IMR-90 (cell line): ENCODE results near the gene FARS2. TPM values are rescaled to one million over a fixed set of nuclear protein-coding genes. Genes with fewer than 3 reads are reported as not detected.
A peak's percentile ranks its signal among the peaks of the same experiment; 100 is the strongest.

Experiments
- ATAC-seq: fragments of 200-7000 bp; cut with Tn5 transposase; 2 replicates; pipeline ENCODE4 v1.9.1; 2020; ENCODE audit warnings: low read depth, mild to moderate bottlenecking, moderate library complexity
- BruUV-seq: library from RNA; stranded (reverse); fragments of 400-500 nt; replicated peaks from 2 replicates; lab custom pipeline; 2021; lab: Mats Ljungman, UMichigan
- CTCF ChIA-PET: fragments of 300-600 bp; formaldehyde crosslinking; extraction: SDS; loops from one replicate; lab custom pipeline; 2021; ENCODE audit warnings: antibody characterized with exemption; lab: Yijun Ruan, JAX
- POLR2A ChIA-PET: fragments of 300-600 bp; sonication (Branson Sonifier 250); formaldehyde crosslinking; loops from one replicate; lab custom pipeline; 2022; ENCODE audit warnings: antibody characterized with exemption; ENCODE audit not compliant: unreplicated experiment; lab: Charles Lee
- DNase-seq: peaks from one replicate; pipeline ENCODE4 v3.0.0; 2013
- H2AFZ ChIP-seq: replicated peaks from 2 replicates; pipeline ENCODE3; 2013; ENCODE audit warnings: low read length, mild to moderate bottlenecking; ENCODE audit not compliant: poor library complexity
- H2AK5ac ChIP-seq: 2 replicates; pipeline ENCODE4 v1.6.1; 2013; ENCODE audit warnings: low read depth, low read length, inconsistent platforms
- H2AK9ac ChIP-seq: replicated peaks from 2 replicates; pipeline ENCODE3; 2013; ENCODE audit warnings: mild to moderate bottlenecking, low read depth, low read length, moderate library complexity; ENCODE audit not compliant: poor library complexity
- H2BK120ac ChIP-seq: 2 replicates; pipeline ENCODE4 v1.6.1; 2013; ENCODE audit warnings: low read depth, low read length, inconsistent platforms
- H2BK15ac ChIP-seq: 3 replicates; pipeline ENCODE4 v1.6.1; 2013; ENCODE audit warnings: low read depth, low read length, inconsistent platforms
- H2BK20ac ChIP-seq: 2 replicates; pipeline ENCODE4 v1.6.1; 2013; ENCODE audit warnings: low read depth, mild to moderate bottlenecking, inconsistent platforms, low read length, moderate library complexity
- H2BK5ac ChIP-seq: 2 replicates; pipeline ENCODE4 v1.6.1; 2013; ENCODE audit warnings: mild to moderate bottlenecking, low read depth, low read length, inconsistent platforms; ENCODE audit not compliant: poor library complexity, severe bottlenecking
- H3K14ac ChIP-seq: replicated peaks from 2 replicates; pipeline ENCODE4 v1.6.1; 2013; ENCODE audit warnings: low read depth, low read length, inconsistent platforms
- H3K18ac ChIP-seq: 2 replicates; pipeline ENCODE4 v1.6.1; 2013; ENCODE audit warnings: low read depth, low read length, control low read depth
- H3K23ac ChIP-seq: 2 replicates; pipeline ENCODE4 v1.6.1; 2013; ENCODE audit warnings: low read depth, low read length, inconsistent platforms
- H3K27ac ChIP-seq: 2 replicates; pipeline ENCODE4 v1.5.1; 2013; ENCODE audit warnings: mild to moderate bottlenecking, control low read depth, low read length; ENCODE audit not compliant: insufficient read depth
- H3K27me3 ChIP-seq: 2 replicates; pipeline ENCODE4 v1.6.1; 2013; ENCODE audit warnings: low read length; ENCODE audit not compliant: control insufficient read depth, insufficient read depth
- H3K36me3 ChIP-seq: 2 replicates; pipeline ENCODE4 v1.6.1; 2013; ENCODE audit warnings: low read length, mixed read lengths; ENCODE audit not compliant: control insufficient read depth, insufficient read depth
- H3K4ac ChIP-seq: 2 replicates; pipeline ENCODE4 v1.6.1; 2013; ENCODE audit warnings: low read depth, low read length, inconsistent platforms
- H3K4me1 ChIP-seq: 2 replicates; pipeline ENCODE4 v1.6.1; 2013; ENCODE audit warnings: low read length, mixed read lengths; ENCODE audit not compliant: control insufficient read depth, insufficient read depth
- H3K4me2 ChIP-seq: 2 replicates; pipeline ENCODE4 v1.6.1; 2013; ENCODE audit warnings: low read depth, mild to moderate bottlenecking, control low read depth, low read length, moderate library complexity
- H3K4me3 ChIP-seq: 2 replicates; pipeline ENCODE4 v1.5.1; 2013; ENCODE audit warnings: low read depth, mild to moderate bottlenecking, control low read depth, low read length, moderate library complexity; ENCODE audit not compliant: insufficient read depth
- H3K56ac ChIP-seq: 2 replicates; pipeline ENCODE4 v1.6.1; 2013; ENCODE audit warnings: low read length, inconsistent platforms; ENCODE audit not compliant: insufficient read depth; ENCODE audit errors: extremely low read depth
- H3K79me1 ChIP-seq, 2 experiments: 2 replicates each; pipeline ENCODE4 v1.6.1; 2013; ENCODE audit warnings: low read length in 2 of 2, inconsistent platforms in 1 of 2, low read depth in 1 of 2
- H3K9ac ChIP-seq: 2 replicates; pipeline ENCODE4 v1.6.1; 2013; ENCODE audit warnings: low read depth, low read length, control low read depth
- H3K9me1 ChIP-seq: 2 replicates; pipeline ENCODE4 v1.6.1; 2013; ENCODE audit warnings: low read length, inconsistent platforms; ENCODE audit not compliant: insufficient read depth
- H3K9me3 ChIP-seq: 2 replicates; pipeline ENCODE4 v1.6.1; 2013; ENCODE audit warnings: low read length; ENCODE audit not compliant: control insufficient read depth, insufficient read depth
- H4K20me1 ChIP-seq: 2 replicates; pipeline ENCODE4 v1.6.1; 2013; ENCODE audit warnings: low read length, inconsistent platforms; ENCODE audit not compliant: insufficient read depth
- H4K5ac ChIP-seq: 2 replicates; pipeline ENCODE4 v1.6.1; 2013; ENCODE audit warnings: mild to moderate bottlenecking, low read depth, low read length, control low read depth
- H4K8ac ChIP-seq, 2 experiments: 2 replicates each; pipeline ENCODE4 v1.6.1; 2013; ENCODE audit warnings: low read depth in 2 of 2, low read length in 2 of 2, control low read depth in 1 of 2, inconsistent platforms in 1 of 2
- H4K91ac ChIP-seq: 2 replicates; pipeline ENCODE4 v1.6.1; 2013; ENCODE audit warnings: low read depth, low read length, inconsistent platforms; ENCODE audit not compliant: insufficient read depth
- MAFK ChIP-seq: IDR thresholded peaks from 2 replicates; pipeline ENCODE4 v1.6.1; 2012; ENCODE audit warnings: low read depth, low read length, improper control_type of control experiment
- RFX5 ChIP-seq: IDR thresholded peaks from 2 replicates; pipeline ENCODE4 v1.8.0; 2012; ENCODE audit warnings: low read depth, mild to moderate bottlenecking, low read length, moderate library complexity
- WGBS, 2 experiments: methylation state at CpG; one replicate each; pipeline versions ENCODE4 v1.1.5 to v1.1.7; 2013; ENCODE audit warnings: missing lambda C conversion rate in 2 of 2; ENCODE audit not compliant: insufficient read length in 1 of 2; ENCODE audit errors: extremely low coverage in 2 of 2; 5-methylcytosine and 5-hydroxymethylcytosine counted together
- dilution Hi-C: fragments of 300-500 bp; cut with HindIII; formaldehyde crosslinking; loops from one replicate; pipeline ENCODE4 v1.14.3; 2018; ENCODE audit warnings: low sequenced_read_pairs; ENCODE audit not compliant: unreplicated experiment
- in situ Hi-C: fragments of 300-500 bp; cut with MboI; formaldehyde crosslinking; loops from 3 replicates; pipeline ENCODE4 v1.14.3; 2019; ENCODE audit warnings: low sequenced_read_pairs, inconsistent platforms, mixed read lengths
- intact Hi-C: fragments of 100-400 bp; cut with micrococcal nuclease; formaldehyde crosslinking; loops from 2 replicates; pipeline ENCODE4 v1.10.0; 2022
- polyA plus RNA-seq, 3 experiments: library from polyadenylated mRNA; depleted of rRNA; stranded (reverse); fragments of >200 nt; gene quantifications; 2 replicates each; pipeline ENCODE4 v1.2.3, GENCODE V29; 2012; ENCODE audit warnings: low replicate concordance in 1 of 3
- total RNA-seq: library from RNA; depleted of rRNA; stranded (reverse); fragments of >200 nt; gene quantifications from 2 replicates; pipeline ENCODE4 v1.2.3, GENCODE V29; 2012

The FARS2 gene
- total and polyA plus RNA-seq, 2 of the 4 experiments (the other 2 are of a cell fraction): 12.1 to 28.9 TPM

DNA sequence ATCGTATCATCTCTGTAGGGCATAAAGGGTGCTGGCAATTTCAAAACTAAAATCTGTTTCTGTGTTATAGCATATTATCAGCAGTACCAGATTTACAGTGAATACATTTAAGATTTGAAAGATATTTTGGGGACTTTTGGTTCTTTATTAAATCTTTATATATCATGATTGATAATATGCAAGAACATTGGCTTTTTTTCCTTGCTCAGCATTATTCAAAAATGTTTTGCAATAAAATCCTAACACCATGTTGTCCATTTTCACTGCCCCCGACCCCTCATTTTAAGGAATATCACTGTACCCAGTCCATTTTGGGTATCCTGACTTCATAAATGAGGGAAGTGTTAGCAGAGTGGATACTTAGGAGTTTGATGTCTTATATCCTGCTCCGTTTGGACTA lies 16.3 kb downstream of the FARS2 start:
- H2BK5ac ChIP-seq: no peak overlapping the region
- BruUV-seq: no TSS peak
- H3K27ac ChIP-seq: no peak overlapping the region
- H3K23ac ChIP-seq: no peak overlapping the region
- no peak overlapping the region for H3K4ac ChIP-seq
- DNase-seq: no peak
- in situ Hi-C loops (no loop called here), intact Hi-C loops (loop anchor here (5.0 kb wide), 1 partner anchor 135 kb away; no protein-coding TSS in a partner anchor), dilution Hi-C loops (no loop called here)
- no peak overlapping the region for H3K4me3 ChIP-seq
- no peaks in the 10 kb centered on the region; the same call in 1 of the 2 replicates for H3K9me1 ChIP-seq
- H3K9ac ChIP-seq: no peak overlapping the region
- no peaks in the 10 kb centered on the region for H3K36me3 ChIP-seq
- H2BK120ac ChIP-seq: no peak overlapping the region
- H3K9me3 ChIP-seq: no peaks in the 10 kb centered on the region
- H4K8ac ChIP-seq: no peak overlapping the region
- POLR2A ChIA-PET: no interaction called here
- no peaks in the 10 kb centered on the region for H3K27me3 ChIP-seq
- H3K18ac ChIP-seq: no peak overlapping the region
- H3K4me2 ChIP-seq: no peak overlapping the region
- ATAC-seq: no peak
- no peak overlapping the region for H3K56ac ChIP-seq
- peaks cover 22 to 31% of the 10 kb centered on the region in 2 experiments for H3K79me1 ChIP-seq
- H2BK20ac ChIP-seq: no peak overlapping the region
- H2AFZ ChIP-seq: no peak overlapping the region
- CTCF ChIA-PET: no interaction called here
- H4K20me1 ChIP-seq: no peaks in the 10 kb centered on the region
- TF ChIP-seq RFX5: no peak
- peak; percentile 80 for TF ChIP-seq MAFK
- peaks cover 4% of the 10 kb centered on the region for H3K4me1 ChIP-seq
- H3K14ac ChIP-seq: no peak overlapping the region
- WGBS, 2 experiments: no CpG with 5 or more reads among the region's 3 CpGs
- H2AK5ac ChIP-seq: no peak overlapping the region
- H2AK9ac ChIP-seq: no peak overlapping the region
- no peak overlapping the region for H2BK15ac ChIP-seq
- no peak overlapping the region for H4K5ac ChIP-seq
- no peak overlapping the region for H4K91ac ChIP-seq
